H9 (cell line): Measurements from ENCODE around the gene KAT2B. TPM values are rescaled to one million over a fixed set of nuclear protein-coding genes. Genes with fewer than 3 reads are reported as not detected.

Experiments
- DNase-seq: peaks from one replicate; pipeline ENCODE4 v3.0.0-alpha.2; 2017
- H2AFZ ChIP-seq: one replicate; pipeline ENCODE4 v1.6.1; 2013; ENCODE audit warnings: mild to moderate bottlenecking, low read length, control low read depth, moderate library complexity
- H2AK5ac ChIP-seq: 2 replicates; pipeline ENCODE4 v1.6.1; 2013; ENCODE audit warnings: low read length, control low read depth, mixed read lengths; ENCODE audit not compliant: insufficient read length
- H2BK120ac ChIP-seq: one replicate; pipeline ENCODE4 v1.6.1; 2013; ENCODE audit warnings: low read depth, mild to moderate bottlenecking, low read length, control low read depth, inconsistent platforms; ENCODE audit not compliant: poor library complexity, severe bottlenecking
- H2BK12ac ChIP-seq: 2 replicates; pipeline ENCODE4 v1.6.1; 2013; ENCODE audit warnings: low read length, control low read depth, mixed read lengths, low read depth; ENCODE audit not compliant: insufficient read length
- H2BK15ac ChIP-seq: 2 replicates; pipeline ENCODE4 v1.6.1; 2013; ENCODE audit warnings: low read depth, low read length, control low read depth
- H2BK20ac ChIP-seq: one replicate; pipeline ENCODE4 v1.6.1; 2013; ENCODE audit warnings: low read depth, mild to moderate bottlenecking, low read length, control low read depth, inconsistent platforms; ENCODE audit not compliant: poor library complexity, severe bottlenecking
- H2BK5ac ChIP-seq: 2 replicates; pipeline ENCODE4 v1.6.1; 2013; ENCODE audit warnings: low read length, control low read depth, mixed read lengths; ENCODE audit not compliant: insufficient read length
- H3K14ac ChIP-seq: 2 replicates; pipeline ENCODE4 v1.6.1; 2013; ENCODE audit warnings: low read length, control low read depth; ENCODE audit not compliant: insufficient read depth
- H3K18ac ChIP-seq: 2 replicates; pipeline ENCODE4 v1.6.1; 2013; ENCODE audit warnings: low read depth, mild to moderate bottlenecking, mixed read lengths, low read length, control low read depth; ENCODE audit not compliant: insufficient read length
- H3K23ac ChIP-seq: 2 replicates; pipeline ENCODE4 v1.6.1; 2013; ENCODE audit warnings: low read length, control low read depth, mixed read lengths, low read depth; ENCODE audit not compliant: insufficient read length
- H3K23me2 ChIP-seq: 2 replicates; pipeline ENCODE4 v1.6.1; 2013; ENCODE audit warnings: low read depth, mild to moderate bottlenecking, mixed read lengths, low read length, control low read depth; ENCODE audit not compliant: insufficient read length, poor library complexity, severe bottlenecking
- H3K27ac ChIP-seq: 2 replicates; pipeline ENCODE4 v1.5.1; 2013; ENCODE audit warnings: low read length, control low read depth, mixed read lengths, low read depth; ENCODE audit not compliant: insufficient read length
- H3K27me3 ChIP-seq: 2 replicates; pipeline ENCODE4 v1.6.1; 2013; ENCODE audit warnings: low read length, control low read depth, inconsistent platforms; ENCODE audit not compliant: insufficient read depth
- H3K4ac ChIP-seq: 2 replicates; pipeline ENCODE4 v1.6.1; 2013; ENCODE audit warnings: low read depth, mild to moderate bottlenecking, control low read depth, inconsistent platforms, low read length, moderate library complexity
- H3K4me1 ChIP-seq: 2 replicates; pipeline ENCODE4 v1.6.1; 2013; ENCODE audit warnings: low read length, control low read depth, inconsistent platforms; ENCODE audit not compliant: insufficient read depth
- H3K4me2 ChIP-seq: 2 replicates; pipeline ENCODE4 v1.6.1; 2013; ENCODE audit warnings: low read length, control low read depth, mixed read lengths; ENCODE audit not compliant: insufficient read length, insufficient read depth
- H3K56ac ChIP-seq: 2 replicates; pipeline ENCODE4 v1.6.1; 2013; ENCODE audit warnings: low read depth, mild to moderate bottlenecking, mixed read lengths, low read length, control low read depth; ENCODE audit not compliant: insufficient read length
- H3K79me1 ChIP-seq: 2 replicates; pipeline ENCODE4 v1.6.1; 2013; ENCODE audit warnings: low read depth, mild to moderate bottlenecking, moderate library complexity, low read length, control low read depth, inconsistent platforms; ENCODE audit not compliant: insufficient read depth, poor library complexity, severe bottlenecking
- H3K79me2 ChIP-seq: 2 replicates; pipeline ENCODE4 v1.6.1; 2013; ENCODE audit warnings: low read length, control low read depth, inconsistent platforms; ENCODE audit not compliant: insufficient read depth
- H3K9ac ChIP-seq: 2 replicates; pipeline ENCODE4 v1.6.1; 2013; ENCODE audit warnings: low read length, control low read depth, mixed read lengths; ENCODE audit not compliant: insufficient read length; ENCODE audit errors: extremely low read depth
- H3K9me3 ChIP-seq: one replicate; pipeline ENCODE4 v1.6.1; 2013; ENCODE audit warnings: low read depth, low read length, inconsistent platforms; ENCODE audit not compliant: control insufficient read depth
- H3T11ph ChIP-seq: one replicate; pipeline ENCODE4 v1.6.1; 2013; ENCODE audit warnings: mild to moderate bottlenecking, low read length, control low read depth, inconsistent platforms
- H4K20me1 ChIP-seq: one replicate; pipeline ENCODE4 v1.6.1; 2013; ENCODE audit not compliant: control insufficient read depth, insufficient read length, insufficient read depth
- H4K5ac ChIP-seq: 2 replicates; pipeline ENCODE4 v1.6.1; 2013; ENCODE audit warnings: low read depth, mild to moderate bottlenecking, mixed read lengths, low read length, control low read depth; ENCODE audit not compliant: insufficient read length
- H4K8ac ChIP-seq: replicated peaks from 2 replicates; pipeline ENCODE4 v1.6.1; 2013; ENCODE audit warnings: low read length, control low read depth, mixed read lengths, low read depth; ENCODE audit not compliant: insufficient read length
- H4K91ac ChIP-seq: 2 replicates; pipeline ENCODE4 v1.6.1; 2013; ENCODE audit warnings: low read depth, mild to moderate bottlenecking, moderate library complexity, mixed read lengths, low read length, control low read depth; ENCODE audit not compliant: insufficient read length
- H3K27ac Mint-ChIP-seq, 3 experiments: 2 replicates in 2 of 3; 3 replicates in 1 of 3; pipeline ENCODE4 v1.8.0; 2020 to 2021; ENCODE audit warnings: mixed read lengths in 3 of 3, mild to moderate bottlenecking in 1 of 3, moderate library complexity in 1 of 3
- H3K27me3 Mint-ChIP-seq: 2 replicates; pipeline ENCODE4 v1.8.0; 2021; ENCODE audit warnings: low read depth, mild to moderate bottlenecking, moderate library complexity, mixed read lengths
- H3K36me3 Mint-ChIP-seq, 3 experiments: 2 replicates in 2 of 3; 3 replicates in 1 of 3; pipeline ENCODE4 v1.8.0; 2020 to 2021; ENCODE audit warnings: low read depth in 3 of 3, mixed read lengths in 3 of 3; ENCODE audit not compliant: insufficient read depth in 1 of 3
- H3K4me1 Mint-ChIP-seq, 2 experiments: 2 replicates each; pipeline ENCODE4 v1.8.0; 2020; ENCODE audit warnings: mixed read lengths in 2 of 2
- H3K4me3 Mint-ChIP-seq, 2 experiments: 2 replicates in 1 of 2; 3 replicates in 1 of 2; pipeline ENCODE4 v1.8.0; 2020 to 2021; ENCODE audit warnings: mild to moderate bottlenecking in 2 of 2, mixed read lengths in 2 of 2, moderate library complexity in 1 of 2
- H3K9me3 Mint-ChIP-seq, 2 experiments: 2 replicates in 1 of 2; 3 replicates in 1 of 2; pipeline ENCODE4 v1.8.0; 2020; ENCODE audit warnings: mild to moderate bottlenecking in 2 of 2, mixed read lengths in 2 of 2, moderate library complexity in 1 of 2
- CTCF ChIP-seq: fragments of 200-600 bp; sonication (generic); conservative IDR thresholded peaks from 3 replicates; pipeline ENCODE4 v1.8.0; 2021; ENCODE audit warnings: antibody characterized with exemption, mild to moderate bottlenecking
- WGBS: extraction: QIAGEN DNeasy Blood & Tissue Kit; methylation state at CpG from one replicate; pipeline ENCODE4 v1.1.7; 2013; ENCODE audit warnings: missing lambda C conversion rate, low lambda C conversion rate, mixed read lengths; ENCODE audit not compliant: insufficient read length; ENCODE audit errors: extremely low coverage; 5-methylcytosine and 5-hydroxymethylcytosine counted together
- total RNA-seq: library from RNA; stranded (reverse); gene quantifications from 2 replicates; pipeline ENCODE4 v1.2.1, GENCODE V29; 2021

Gene KAT2B
- total RNA-seq, 1 experiment from 2014 or later = 6.3 TPM

DNA sequence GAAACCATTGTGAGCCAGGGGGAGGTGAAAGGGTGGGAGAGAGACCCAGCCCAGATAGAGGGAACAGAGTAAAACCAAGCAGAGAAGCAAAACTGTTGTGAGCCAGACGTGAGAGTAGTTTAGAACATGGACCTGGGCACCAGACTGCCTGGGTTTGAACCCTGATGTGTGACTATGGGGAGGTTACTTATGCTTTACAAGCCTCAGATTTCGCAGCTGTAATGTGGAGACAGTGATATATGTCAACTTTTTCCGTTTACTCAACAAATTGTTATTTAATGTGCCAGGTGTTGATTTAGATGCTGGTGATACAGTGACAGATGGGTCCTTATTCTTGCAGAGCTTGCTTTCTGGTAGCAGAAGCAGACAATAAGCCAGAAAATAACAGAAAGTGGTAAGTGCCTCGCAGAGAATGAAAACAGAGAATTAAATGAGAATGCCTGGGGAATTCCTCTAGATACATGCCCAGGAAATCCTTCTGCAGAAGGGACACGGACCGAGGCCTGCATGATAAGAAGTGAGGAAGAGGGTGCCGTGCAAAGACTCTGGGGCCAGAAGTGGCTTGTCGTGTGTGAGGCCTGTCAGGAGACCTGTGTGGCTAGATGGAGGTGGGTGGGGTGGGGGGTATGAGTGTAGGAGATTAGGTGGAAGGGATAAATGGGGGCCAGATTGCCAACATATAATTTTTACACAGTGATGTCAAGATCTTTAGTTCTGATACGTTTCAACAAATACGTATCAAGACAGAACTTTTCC is 15.0 kb downstream of the KAT2B start:
- H3K36me3 Mint-ChIP-seq = peaks cover 0 to 4% (median 0%) of the 10 kb centered on the region in 3 experiments; a peak in 1 of 7 replicates
- H3K23me2 ChIP-seq = no peaks in the 10 kb centered on the region

More for the DNA sequence above, 15.0 kb downstream of the KAT2B start:
- no peak overlapping the region for H2AK5ac ChIP-seq
- H4K5ac ChIP-seq = no peak overlapping the region
- H3K14ac ChIP-seq = no peak overlapping the region
- H3K9me3 Mint-ChIP-seq = no peaks in the 10 kb centered on the region
- H3K18ac ChIP-seq = no peak overlapping the region
- no peak overlapping the region for H2BK12ac ChIP-seq
- H3K9me3 ChIP-seq = no peaks in the 10 kb centered on the region
- H3K27me3 ChIP-seq = no peaks in the 10 kb centered on the region
- H3K4ac ChIP-seq = no peak overlapping the region
- no peak for TF ChIP-seq CTCF
- no CpG with 5 or more reads among the region's 10 CpGs for WGBS
- no peak overlapping the region for H3K9ac ChIP-seq
- H2BK5ac ChIP-seq = no peak overlapping the region
- H4K8ac ChIP-seq = no peak overlapping the region
- H2BK15ac ChIP-seq = no peak overlapping the region
- no peaks in the 10 kb centered on the region for H3K27me3 Mint-ChIP-seq
- H2BK20ac ChIP-seq = no peak overlapping the region
- no peak overlapping the region for H3T11ph ChIP-seq
- H3K79me2 ChIP-seq = no peaks in the 10 kb centered on the region
- no peak for DNase-seq
- no peaks in the 10 kb centered on the region; the same call in 1 of the 2 replicates for H3K4me1 ChIP-seq
- no peak overlapping the region for H2BK120ac ChIP-seq
- no peak overlapping the region for H3K27ac Mint-ChIP-seq
- peaks cover 3% of the 10 kb centered on the region in 2 experiments; a peak in 2 of 4 replicates for H3K4me1 Mint-ChIP-seq
- no peak overlapping the region for H4K91ac ChIP-seq
- no peak overlapping the region for H3K4me2 ChIP-seq
- no peak overlapping the region for H3K56ac ChIP-seq
- H2AFZ ChIP-seq = no peak overlapping the region
- no peak overlapping the region for H3K4me3 Mint-ChIP-seq
- no peak overlapping the region for H3K23ac ChIP-seq
- H3K27ac ChIP-seq = no peak overlapping the region
- H3K79me1 ChIP-seq = no peaks in the 10 kb centered on the region
- no peaks in the 10 kb centered on the region for H4K20me1 ChIP-seq
